DOHH2 (cell line): ENCODE results near the gene CWC25.

Experiments used
- H3F3A ChIP-seq: fragments of 200-600 bp; sonication (generic), shearing (Covaris generic); 2 replicates; pipeline ENCODE4 v1.6.0; 2016; ENCODE audit warnings: antibody characterized with exemption, mild to moderate bottlenecking; ENCODE audit not compliant: control insufficient read depth, insufficient read depth
- H3K27ac ChIP-seq: fragments of 200-600 bp; sonication (generic); 2 replicates; pipeline ENCODE4 v1.5.1; 2014; ENCODE audit warnings: low read depth, mild to moderate bottlenecking, low read length, moderate library complexity
- H3K27me3 ChIP-seq: fragments of 200-600 bp; sonication (generic); 2 replicates; pipeline ENCODE4 v1.6.1; 2014; ENCODE audit warnings: mild to moderate bottlenecking, low read length, mixed read lengths; ENCODE audit not compliant: control insufficient read depth
- H3K36me3 ChIP-seq: fragments of 200-600 bp; sonication (generic); 2 replicates; pipeline ENCODE4 v1.6.1; 2014; ENCODE audit warnings: mild to moderate bottlenecking, low read length, moderate library complexity, mixed read lengths; ENCODE audit not compliant: control insufficient read depth
- H3K4me1 ChIP-seq: fragments of 200-600 bp; sonication (generic); 2 replicates; pipeline ENCODE4 v1.6.1; 2014; ENCODE audit warnings: mild to moderate bottlenecking, low read length, mixed read lengths; ENCODE audit not compliant: control insufficient read depth
- H3K4me2 ChIP-seq: fragments of 200-600 bp; sonication (generic); 2 replicates; pipeline ENCODE4 v1.6.0; 2014; ENCODE audit warnings: mild to moderate bottlenecking, low read length, moderate library complexity
- H3K4me3 ChIP-seq: fragments of 200-600 bp; sonication (generic); 2 replicates; pipeline ENCODE4 v1.5.1; 2014; ENCODE audit warnings: mild to moderate bottlenecking, low read length, mixed read lengths
- H3K79me2 ChIP-seq: fragments of 200-600 bp; sonication (generic); 2 replicates; pipeline ENCODE4 v1.6.1; 2014; ENCODE audit warnings: mild to moderate bottlenecking, low read length, mixed read lengths; ENCODE audit not compliant: control insufficient read depth
- H3K9me2 ChIP-seq: fragments of 200-600 bp; sonication (generic); replicated peaks from 2 replicates; pipeline ENCODE4 v1.6.1; 2014; ENCODE audit warnings: mild to moderate bottlenecking, low read length, mixed read lengths; ENCODE audit not compliant: control insufficient read depth
- H3K9me3 ChIP-seq: fragments of 200-600 bp; sonication (generic); 2 replicates; pipeline ENCODE4 v1.6.1; 2014; ENCODE audit warnings: antibody characterized with exemption, low read length, mixed read lengths; ENCODE audit not compliant: control insufficient read depth, insufficient read depth
- H4K20me1 ChIP-seq: fragments of 200-600 bp; sonication (generic); 2 replicates; pipeline ENCODE4 v1.6.0; 2014; ENCODE audit warnings: low read depth, mild to moderate bottlenecking, antibody characterized with exemption, low read length, moderate library complexity; ENCODE audit not compliant: control insufficient read depth, insufficient read depth
- EZH2phosphoT487 ChIP-seq: fragments of 200-600 bp; sonication (generic); IDR thresholded peaks from 2 replicates; pipeline ENCODE4 v1.6.1; 2017; ENCODE audit warnings: borderline replicate concordance, mild to moderate bottlenecking, antibody characterized with exemption, low read length, moderate library complexity, mixed read lengths
- TF ChIP-seq, protein P1 (sequence below): fragments of 200-600 bp; sonication (generic); IDR thresholded peaks from one replicate; pipeline ENCODE4 v1.5.1; 2014; ENCODE audit warnings: antibody characterized with exemption, mild to moderate bottlenecking, low read depth, low read length; ENCODE audit not compliant: poor library complexity, severe bottlenecking

CWC25 gene

DNA sequence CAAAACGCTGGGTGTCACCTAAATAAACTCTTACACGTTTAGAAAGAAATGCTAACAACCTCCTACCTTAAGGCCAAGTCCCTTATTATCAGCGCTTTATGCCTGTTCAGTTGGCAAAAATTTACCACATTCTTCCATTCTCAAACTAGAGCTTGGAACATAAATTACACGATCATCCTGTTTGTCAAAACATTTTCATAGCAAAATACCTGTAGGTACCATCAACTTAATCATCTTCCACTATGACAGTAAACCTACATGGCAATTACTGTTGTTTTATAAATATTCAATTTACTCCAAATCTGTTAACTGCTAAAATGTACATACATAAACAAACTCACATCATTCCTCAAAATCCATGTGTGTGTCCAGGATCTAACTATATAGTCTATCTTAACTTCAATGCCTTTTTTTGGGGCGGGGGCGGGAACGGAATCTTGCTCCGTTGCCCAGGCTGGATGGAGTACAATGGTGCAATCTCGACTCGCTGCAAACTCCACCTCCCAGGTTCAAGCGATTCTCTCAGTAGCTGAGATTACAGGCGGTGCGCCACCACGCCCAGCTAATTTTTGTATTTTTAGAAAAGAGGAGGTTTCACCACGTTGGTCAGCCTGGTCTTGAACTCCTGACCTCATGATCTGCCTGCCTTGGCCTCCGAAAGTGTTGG, 24.0 kb upstream of the CWC25 start:
- TF ChIP-seq, protein P1, sequence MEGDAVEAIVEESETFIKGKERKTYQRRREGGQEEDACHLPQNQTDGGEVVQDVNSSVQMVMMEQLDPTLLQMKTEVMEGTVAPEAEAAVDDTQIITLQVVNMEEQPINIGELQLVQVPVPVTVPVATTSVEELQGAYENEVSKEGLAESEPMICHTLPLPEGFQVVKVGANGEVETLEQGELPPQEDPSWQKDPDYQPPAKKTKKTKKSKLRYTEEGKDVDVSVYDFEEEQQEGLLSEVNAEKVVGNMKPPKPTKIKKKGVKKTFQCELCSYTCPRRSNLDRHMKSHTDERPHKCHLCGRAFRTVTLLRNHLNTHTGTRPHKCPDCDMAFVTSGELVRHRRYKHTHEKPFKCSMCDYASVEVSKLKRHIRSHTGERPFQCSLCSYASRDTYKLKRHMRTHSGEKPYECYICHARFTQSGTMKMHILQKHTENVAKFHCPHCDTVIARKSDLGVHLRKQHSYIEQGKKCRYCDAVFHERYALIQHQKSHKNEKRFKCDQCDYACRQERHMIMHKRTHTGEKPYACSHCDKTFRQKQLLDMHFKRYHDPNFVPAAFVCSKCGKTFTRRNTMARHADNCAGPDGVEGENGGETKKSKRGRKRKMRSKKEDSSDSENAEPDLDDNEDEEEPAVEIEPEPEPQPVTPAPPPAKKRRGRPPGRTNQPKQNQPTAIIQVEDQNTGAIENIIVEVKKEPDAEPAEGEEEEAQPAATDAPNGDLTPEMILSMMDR, result no peak
- no peak for TF ChIP-seq EZH2phosphoT487
- H3K27me3 ChIP-seq, result no peaks in the 10 kb centered on the region
- no peaks in the 10 kb centered on the region for H3K9me3 ChIP-seq
- no peak overlapping the region for H3K4me2 ChIP-seq
- peaks cover 38% of the 10 kb centered on the region for H4K20me1 ChIP-seq
- H3K4me1 ChIP-seq, result peaks cover 22% of the 10 kb centered on the region
- H3K4me3 ChIP-seq, result no peak overlapping the region
- H3K9me2 ChIP-seq, result no peaks in the 10 kb centered on the region
- H3K27ac ChIP-seq, result no peak overlapping the region
- peaks cover 62% of the 10 kb centered on the region for H3K36me3 ChIP-seq
- peaks cover 83% of the 10 kb centered on the region for H3F3A ChIP-seq
- peaks cover 34% of the 10 kb centered on the region for H3K79me2 ChIP-seq

- H3F3A ChIP-seq, result peaks cover 85% of the 10 kb centered on the region
Observed at GRCh38 chr17:38848557-38848891, 23.4 kb upstream of the CWC25 start.

GRCh38 chr17:38844261-38844757, 19.2 kb upstream of the CWC25 start:
- Histone ChIP-seq H3F3A (peaks cover 44% of the 10 kb centered on the region), H4K20me1 (peaks cover 7% of the 10 kb centered on the region; the same call in 1 of the 2 replicates), H3K9me3 (no peaks in the 10 kb centered on the region), H3K4me1 (0 out of 2 replicates have a peak, but pooled peaks cover 3% of the 10 kb centered on the region), H3K27me3 (no peaks in the 10 kb centered on the region), H3K27ac (no peak overlapping the region), H3K9me2 (no peaks in the 10 kb centered on the region), H3K4me2 (no peak overlapping the region), H3K36me3 (peaks cover 20% of the 10 kb centered on the region), H3K4me3 (no peak overlapping the region), H3K79me2 (no peaks in the 10 kb centered on the region)
- TF ChIP-seq EZH2phosphoT487, result no peak
- TF ChIP-seq, protein P1, result no peak

More at GRCh38 chr17:38848557-38848891, 23.4 kb upstream of the CWC25 start:
- no peak overlapping the region for H3K4me3 ChIP-seq
- no peaks in the 10 kb centered on the region for H3K9me3 ChIP-seq
- H3K36me3 ChIP-seq, result peaks cover 62% of the 10 kb centered on the region
- H3K27me3 ChIP-seq, result no peaks in the 10 kb centered on the region
- peaks cover 34% of the 10 kb centered on the region for H3K79me2 ChIP-seq
- 0 out of 2 replicates have a peak overlapping the region, but pooled peaks have one; percentile 0 for H3K4me2 ChIP-seq
- TF ChIP-seq, protein P1, result no peak
- TF ChIP-seq EZH2phosphoT487, result no peak
- no peak overlapping the region for H3K27ac ChIP-seq
- peaks cover 38% of the 10 kb centered on the region for H4K20me1 ChIP-seq
- peaks cover 22% of the 10 kb centered on the region for H3K4me1 ChIP-seq
- H3K9me2 ChIP-seq, result no peaks in the 10 kb centered on the region
